ENCODE measurements around the gene HMOX1.
"Not testable (repeated sequence)": the region's sequence is repeated elsewhere in the genome, so short reads cannot be mapped to it uniquely, and the experiment has no call there.

HMOX1 gene

DNA sequence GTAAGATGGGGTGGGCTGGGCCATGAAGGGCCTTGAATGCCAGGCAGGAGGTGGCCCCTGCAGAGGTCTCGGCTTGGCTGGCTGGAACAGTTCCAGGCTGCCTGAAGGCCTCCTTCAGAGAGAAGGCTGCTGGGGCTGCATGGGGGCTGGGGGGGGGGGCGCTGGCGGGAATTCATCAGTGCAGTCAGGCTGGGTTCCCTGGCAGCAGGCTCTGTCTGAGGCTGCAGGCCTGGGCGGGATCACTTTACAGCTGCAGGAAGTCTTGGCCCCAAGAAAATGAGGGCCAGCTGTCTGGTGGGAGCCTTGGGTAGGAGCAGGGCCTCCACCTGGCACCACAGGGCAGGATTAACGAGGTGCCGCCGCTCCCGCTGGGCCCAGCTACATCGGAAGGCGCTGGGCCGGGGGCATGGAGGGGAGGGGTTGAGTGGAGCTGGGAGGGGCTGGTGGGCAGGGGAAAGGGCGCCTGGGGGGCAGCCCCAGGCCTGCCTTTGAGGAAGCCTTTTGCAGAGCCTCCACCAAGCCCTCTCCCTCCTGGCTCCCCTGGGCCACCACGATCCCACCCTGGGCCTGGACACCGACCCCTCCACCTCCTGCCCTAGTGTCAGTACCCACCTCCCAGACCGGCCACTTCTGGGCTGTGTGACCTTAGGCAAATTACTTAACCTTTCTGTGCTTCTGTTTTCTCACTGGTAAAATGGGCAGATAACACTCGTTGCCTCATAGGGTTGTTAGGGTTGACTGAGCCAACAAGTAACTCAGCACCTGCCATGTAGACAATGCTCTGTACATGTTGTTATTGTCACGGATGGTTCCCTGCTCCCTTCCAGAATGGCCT, 31.0 kb upstream of the HMOX1 start:
- in situ Hi-C loops (cut with MboI; ENCODE audit: low sequenced_read_pairs) = no loop called here

DNA sequence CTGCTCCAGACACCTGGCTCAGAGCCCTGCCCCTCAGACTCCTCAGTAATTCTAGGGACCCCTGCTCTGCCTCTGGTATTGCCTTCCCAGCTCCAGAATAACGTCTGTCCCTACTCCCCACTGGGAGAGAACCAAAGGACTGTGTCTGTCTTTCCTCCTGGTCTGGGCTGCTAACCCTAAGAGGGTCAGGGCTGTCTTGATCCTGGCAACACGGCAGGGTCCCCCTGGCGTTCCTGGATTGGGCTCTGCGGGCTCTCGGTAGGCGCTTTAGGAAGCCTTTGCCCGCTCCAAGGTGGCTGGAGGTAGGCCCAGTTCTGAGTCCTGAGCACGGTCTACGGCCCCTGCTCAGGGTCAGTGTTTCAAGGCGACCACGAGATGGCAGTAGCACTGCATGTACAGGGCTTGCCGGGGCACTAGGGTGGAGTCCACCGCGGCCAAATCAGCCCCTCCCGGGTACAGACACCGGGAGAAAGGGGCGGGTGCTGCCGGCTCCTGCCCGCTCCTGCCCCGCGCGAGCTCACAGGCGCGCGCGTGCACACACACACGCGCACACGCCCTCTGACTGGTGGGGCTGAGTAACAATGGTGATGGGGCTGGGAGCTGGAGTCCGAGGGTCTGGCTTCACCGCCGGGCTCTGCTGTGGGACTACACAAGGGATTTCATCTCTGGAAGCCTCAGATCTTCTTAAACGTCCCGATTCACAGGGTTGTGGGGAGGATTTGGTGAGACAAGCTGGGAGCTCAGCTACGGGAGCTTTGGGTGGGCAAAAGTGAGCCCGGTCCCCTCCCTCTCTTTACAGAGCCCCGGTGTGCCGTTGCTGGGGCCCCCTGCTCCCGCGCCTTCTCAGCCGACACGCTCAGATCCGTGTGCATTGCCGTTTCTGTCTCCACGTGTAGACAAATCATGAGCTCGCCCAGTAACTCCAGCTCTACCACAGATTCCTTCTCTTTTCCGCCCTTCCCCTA, 30.1 kb upstream of the HMOX1 start:
- in situ Hi-C loops (cut with MboI; ENCODE audit: low sequenced_read_pairs) = no loop called here

DNA sequence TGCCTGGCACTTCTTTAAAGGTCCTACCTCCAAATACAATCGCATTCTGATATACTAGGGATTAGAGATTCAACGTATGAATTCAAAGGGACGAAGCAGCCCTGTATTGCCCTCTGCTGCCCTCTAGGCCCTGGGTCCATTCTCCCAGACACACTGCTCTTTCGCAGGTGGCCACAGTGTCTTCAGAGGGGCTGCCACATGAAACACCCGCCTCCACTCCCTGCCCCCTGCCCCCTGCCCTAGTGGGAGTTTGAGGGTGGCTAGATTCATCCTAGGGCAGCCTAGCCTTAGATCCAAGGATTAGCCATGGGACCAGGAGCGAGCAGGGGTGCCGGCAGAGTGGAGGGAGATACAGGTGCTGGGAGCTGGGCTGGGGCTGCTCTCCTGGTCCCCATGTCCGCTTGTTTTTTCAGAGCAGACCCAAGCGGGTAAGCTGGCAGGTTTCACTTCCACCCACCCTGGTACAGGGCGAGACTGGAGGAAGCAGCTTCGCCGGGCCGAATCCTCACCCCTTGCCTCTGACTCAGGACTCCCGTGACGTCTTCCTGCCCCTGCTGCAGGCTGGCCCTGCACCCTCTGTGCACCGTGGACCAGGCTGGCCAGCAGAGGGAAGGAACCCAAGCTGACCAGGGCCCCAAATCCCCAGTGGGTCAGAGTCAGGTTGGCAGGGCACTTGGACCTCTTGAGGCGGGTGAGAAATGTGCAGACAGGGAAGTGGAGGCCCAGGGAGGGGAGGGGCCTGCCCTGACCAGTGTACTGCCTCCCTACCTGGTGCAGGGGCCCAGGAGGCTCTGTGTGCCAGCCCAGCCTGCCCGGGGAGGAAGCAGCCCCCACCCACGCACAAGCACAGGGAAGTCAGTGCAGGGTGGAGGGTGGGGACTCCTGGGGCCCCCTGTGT, 28.4 kb upstream of the HMOX1 start:
- in situ Hi-C loops (cut with MboI; ENCODE audit: low sequenced_read_pairs) = no loop called here

DNA sequence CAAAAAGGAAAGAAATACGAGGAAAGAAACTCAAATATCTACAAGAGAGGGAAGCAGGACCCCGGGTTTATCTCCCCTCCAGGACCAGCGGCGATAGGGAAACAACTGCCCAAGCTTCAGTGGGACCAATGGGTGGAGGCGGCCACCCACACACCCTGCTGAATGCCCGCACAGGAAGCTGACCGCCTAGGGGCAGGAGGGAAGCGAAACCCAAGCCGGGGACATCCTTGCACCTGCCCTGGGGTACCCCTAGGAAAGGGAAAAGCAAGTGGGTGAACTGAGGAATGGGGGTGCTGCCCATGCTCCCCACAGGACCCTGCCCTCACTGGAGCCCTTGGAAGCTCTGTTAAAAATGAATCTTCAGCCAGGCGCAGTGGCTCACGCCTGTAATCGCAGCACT, 27.6 kb upstream of the HMOX1 start:
- in situ Hi-C loops (cut with MboI; ENCODE audit: low sequenced_read_pairs) = no loop called here

DNA sequence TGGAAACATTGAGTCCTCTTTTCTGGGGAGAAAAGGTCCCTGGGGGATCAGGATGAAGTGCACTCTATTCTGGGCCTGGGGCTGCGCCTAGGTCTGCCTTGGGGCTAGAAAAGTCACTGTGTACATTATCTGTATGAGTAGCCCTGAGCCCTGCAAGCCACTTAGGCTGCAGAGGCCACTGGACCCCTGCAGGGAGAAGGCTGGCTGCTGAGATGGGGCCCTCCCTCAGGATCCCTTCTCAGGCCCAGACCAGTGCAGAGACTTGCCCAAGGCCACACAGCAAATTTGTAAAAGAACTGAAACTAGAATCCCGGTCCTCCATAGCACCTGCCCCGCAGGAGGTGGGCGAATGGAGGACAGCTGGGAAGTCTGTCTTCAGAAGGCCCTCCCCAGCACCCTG, 26.8 kb upstream of the HMOX1 start:
- in situ Hi-C loops (cut with MboI; ENCODE audit: low sequenced_read_pairs) = no loop called here

GRCh38 chr22:35357883-35358621, 22.8 kb upstream of the HMOX1 start:
- in situ Hi-C loops (cut with MboI; ENCODE audit: low sequenced_read_pairs) = no loop called here

- in situ Hi-C loops (cut with MboI; ENCODE audit: low sequenced_read_pairs) = no loop called here
Observed at GRCh38 chr22:35359380-35360065, 21.4 kb upstream of the HMOX1 start.

- in situ Hi-C loops (cut with MboI; ENCODE audit: low sequenced_read_pairs) = no loop called here
Observed at GRCh38 chr22:35361001-35361558, 19.8 kb upstream of the HMOX1 start.

DNA sequence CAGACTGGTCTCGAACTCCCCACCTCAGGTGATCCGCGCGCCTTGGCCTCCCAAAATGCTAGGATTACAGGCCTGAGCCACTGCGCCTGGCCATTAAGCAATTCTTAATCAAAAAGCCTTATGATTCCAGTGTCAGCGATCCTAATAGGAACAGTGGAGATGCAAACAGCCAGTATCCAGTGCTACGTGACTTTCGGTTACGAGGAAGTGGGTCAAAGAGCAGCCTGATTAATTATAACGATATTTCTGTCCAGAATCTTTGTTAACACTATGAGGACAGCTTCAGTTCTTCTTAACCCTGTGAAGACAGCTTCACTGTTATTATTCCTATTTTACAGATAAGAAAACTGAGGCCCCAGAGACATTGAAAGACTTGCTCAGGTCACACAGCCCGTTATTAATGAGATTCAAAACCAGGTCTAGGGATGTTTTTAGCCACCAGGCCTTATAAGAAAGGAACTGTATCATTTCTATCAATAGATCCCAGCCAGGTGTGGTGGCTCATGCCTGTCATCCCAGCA, 17.3 kb upstream of the HMOX1 start:
- in situ Hi-C loops (cut with MboI; ENCODE audit: low sequenced_read_pairs) = no loop called here

DNA sequence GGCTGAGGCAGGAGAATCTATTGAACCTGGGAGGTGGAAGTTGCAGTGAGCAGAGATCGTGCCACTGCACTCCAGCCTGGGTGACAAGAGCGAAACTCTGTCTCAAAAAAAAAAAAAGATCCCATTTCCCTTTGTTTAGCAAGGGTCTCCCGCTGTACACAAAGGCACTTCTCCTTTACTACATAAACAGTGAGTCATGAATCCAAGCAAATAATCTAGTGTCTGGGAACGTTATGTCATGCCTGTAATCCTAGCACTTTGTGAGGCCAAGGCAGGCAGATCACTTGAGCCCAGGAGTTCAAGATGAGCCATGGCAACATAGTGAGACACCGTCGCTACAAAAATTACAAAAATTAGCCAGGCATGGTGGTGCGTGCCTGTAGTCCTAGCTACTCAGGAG, 16.7 kb upstream of the HMOX1 start:
- in situ Hi-C loops (cut with MboI; ENCODE audit: low sequenced_read_pairs) = not testable (repeated sequence)

DNA sequence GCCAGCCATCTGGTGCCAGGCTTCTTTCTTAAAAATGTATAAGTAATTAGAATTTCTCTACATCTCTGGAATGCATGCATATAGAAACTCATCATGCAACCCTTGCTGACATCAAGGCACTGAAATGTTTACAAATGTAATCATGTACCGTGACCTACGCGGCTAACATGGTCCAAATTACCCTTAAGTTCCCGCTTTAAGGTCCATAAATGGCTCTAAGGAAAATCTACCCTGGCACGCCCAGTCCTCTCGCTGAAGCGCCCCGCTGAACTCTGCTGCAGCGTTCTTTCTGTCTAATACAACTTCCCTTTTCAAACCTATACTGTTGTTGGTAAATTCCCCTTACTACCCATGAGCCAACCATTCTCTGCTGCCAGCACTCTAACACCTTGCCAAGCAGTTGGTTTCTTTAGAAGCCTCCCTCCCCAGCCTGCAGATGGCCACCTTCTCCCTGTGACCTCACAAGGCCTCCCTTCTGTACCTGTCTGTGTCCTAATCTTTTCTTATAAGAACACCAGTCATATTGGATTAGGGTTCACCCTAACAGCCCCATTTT, 13.5 kb upstream of the HMOX1 start:
- in situ Hi-C loops (cut with MboI; ENCODE audit: low sequenced_read_pairs) = no loop called here

DNA sequence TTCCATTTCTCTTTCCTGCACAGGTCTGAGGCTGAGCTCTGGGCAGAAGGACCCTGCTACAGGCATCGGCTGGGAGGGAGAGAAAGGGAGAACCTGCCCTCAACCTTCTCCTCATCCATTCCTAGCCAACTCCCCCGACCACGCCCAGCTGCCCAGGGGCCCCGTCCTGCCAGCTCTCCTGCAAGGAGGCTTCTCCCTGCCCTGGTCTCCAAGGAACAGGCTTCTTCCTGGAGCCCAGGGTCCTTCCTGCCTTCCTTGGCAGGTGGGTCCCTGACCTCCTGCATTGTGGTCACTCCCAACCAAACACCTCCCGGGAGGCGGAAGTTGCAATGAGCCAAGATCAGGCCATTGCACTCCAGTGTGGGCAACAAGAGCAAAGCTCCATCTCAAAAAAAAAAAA, 12.5 kb upstream of the HMOX1 start:
- in situ Hi-C loops (cut with MboI; ENCODE audit: low sequenced_read_pairs) = no loop called here

- in situ Hi-C loops (cut with MboI; ENCODE audit: low sequenced_read_pairs) = no loop called here
Observed at GRCh38 chr22:35369996-35370395, 10.9 kb upstream of the HMOX1 start.

DNA sequence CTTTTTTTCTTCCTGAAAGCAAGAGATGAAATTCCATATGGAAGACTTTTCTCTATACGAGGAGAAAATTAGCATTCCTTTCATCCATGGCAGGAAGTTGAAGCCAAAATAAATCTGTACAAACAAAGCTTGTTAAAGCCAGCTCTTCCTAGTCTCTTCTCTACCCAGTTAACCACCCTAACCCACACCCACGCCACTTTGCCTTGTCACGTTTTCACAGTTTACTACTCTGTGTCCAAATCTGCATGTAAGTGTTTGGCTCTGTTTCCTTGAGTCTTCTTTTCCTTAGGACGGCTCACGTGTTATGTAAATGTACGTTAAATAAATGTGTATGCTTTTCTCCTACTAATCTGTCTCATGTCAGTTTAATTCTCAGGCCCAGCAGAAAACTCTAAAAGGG, 7.1 kb upstream of the HMOX1 start:
- in situ Hi-C loops (cut with MboI; ENCODE audit: low sequenced_read_pairs) = no loop called here

DNA sequence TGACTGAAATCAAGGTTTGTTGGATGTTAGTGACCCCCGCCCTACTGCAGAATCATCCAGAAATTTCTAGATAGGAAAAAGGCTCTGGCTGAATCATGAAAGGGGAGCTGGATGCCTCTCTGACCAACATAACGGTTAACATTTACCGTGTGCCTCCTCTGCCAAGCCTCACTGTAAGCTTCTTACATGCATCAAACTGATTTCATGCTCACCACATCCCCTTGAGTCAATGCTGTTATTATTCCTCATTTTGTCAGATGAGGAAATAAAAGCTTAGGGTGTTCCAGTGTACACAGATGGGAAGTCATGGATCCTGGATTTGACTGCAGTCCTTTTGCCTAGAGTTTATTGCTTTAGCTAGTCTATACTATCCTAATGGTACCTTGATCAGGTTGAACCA, 5.9 kb upstream of the HMOX1 start:
- in situ Hi-C loops (cut with MboI; ENCODE audit: low sequenced_read_pairs) = no loop called here

GRCh38 chr22:35375526-35375925, 5.4 kb upstream of the HMOX1 start:
- in situ Hi-C loops (cut with MboI; ENCODE audit: low sequenced_read_pairs) = no loop called here

GRCh38 chr22:35376728-35377472, 4.0 kb upstream of the HMOX1 start:
- in situ Hi-C loops (cut with MboI; ENCODE audit: low sequenced_read_pairs) = no loop called here

DNA sequence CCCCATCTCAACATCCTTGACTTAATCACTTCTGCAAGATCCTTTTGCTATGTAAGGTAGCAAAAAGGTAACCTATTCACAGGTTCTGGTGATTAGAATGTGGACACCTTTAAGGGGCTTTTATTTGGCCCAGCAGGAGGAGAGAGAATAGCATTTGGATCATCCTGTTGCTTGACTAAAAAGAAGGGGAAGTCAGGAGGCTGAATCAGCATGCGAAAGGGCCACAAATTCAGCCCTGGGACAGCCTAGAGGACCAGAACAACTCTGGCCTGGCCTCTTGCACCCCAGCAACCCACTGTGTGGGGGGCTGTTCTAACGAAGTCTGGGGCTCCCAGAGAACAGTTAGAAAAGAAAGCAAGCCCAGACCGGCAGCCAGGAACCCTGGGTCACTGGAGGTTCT, 3.2 kb upstream of the HMOX1 start:
- in situ Hi-C loops (cut with MboI; ENCODE audit: low sequenced_read_pairs) = no loop called here
